NCI-H1694 treated with DMSO at 0.1 percent for 48 hours (cell line): Measurements from ENCODE around the gene SCRT2.
A peak's percentile ranks its signal among the peaks of the same experiment; 100 is the strongest.
"Not testable (repeated sequence)": the region's sequence is repeated elsewhere in the genome, so short reads cannot be mapped to it uniquely, and the experiment has no call there.

Experiments
- DNase-seq: peaks from one replicate; lab custom pipeline; 2025; lab: John Stamatoyannopoulos, UW

SCRT2 gene

DNA sequence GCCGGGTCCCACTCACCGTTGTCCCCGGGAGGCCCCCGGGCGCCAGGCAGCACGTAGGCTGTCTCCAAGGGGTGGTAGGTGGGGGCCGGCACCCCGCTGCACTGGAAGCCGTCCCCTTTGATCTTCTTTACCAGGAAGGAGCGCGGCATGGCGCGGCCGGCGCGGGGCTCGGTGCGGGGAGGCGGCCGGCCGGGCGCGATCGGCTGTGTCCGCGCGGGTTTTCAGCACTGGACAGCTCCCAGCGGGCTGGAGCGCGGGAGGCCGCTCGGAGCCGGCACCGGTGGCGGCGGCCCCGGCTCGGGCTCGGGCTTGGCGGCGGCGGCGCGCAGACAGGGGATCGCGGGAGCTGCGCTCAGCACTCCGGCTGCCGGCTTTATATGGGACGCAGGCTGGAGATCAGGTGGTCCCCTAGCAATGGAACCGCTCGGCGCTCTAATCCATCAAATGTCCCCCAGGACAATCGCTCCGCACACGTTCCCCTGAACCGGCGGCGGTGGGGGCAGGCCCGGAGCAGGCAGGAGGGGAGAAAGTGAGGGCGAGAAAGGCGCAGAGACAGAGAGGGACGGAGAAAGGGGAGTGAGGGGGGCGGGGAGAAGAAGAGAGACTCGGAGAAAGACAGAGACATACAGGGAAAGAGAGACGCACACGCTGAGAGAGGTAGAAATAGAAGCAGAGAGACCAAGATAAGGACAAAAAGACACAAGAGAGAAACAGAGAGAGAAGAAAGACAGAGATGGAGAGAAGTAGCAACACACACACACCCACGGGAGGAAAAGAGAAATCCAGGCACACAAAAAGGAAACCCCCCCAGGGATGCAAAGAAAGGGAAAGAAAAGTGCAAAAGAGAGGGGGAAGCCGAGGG is at the start of gene SCRT2:
TSS of gene SCRT2 (minus strand) at position 350 of the 862 bp plus-strand sequence. CDS start at position 149, 201 bp downstream.
- DNase-seq, result peak; percentile 11

GRCh38 chr20:724797-725196 is 49.2 kb upstream of the SCRT2 start:
- not testable (repeated sequence) for DNase-seq

GRCh38 chr20:723756-724155 is 48.2 kb upstream of the SCRT2 start:
- peak; percentile 64 for DNase-seq

GRCh38 chr20:722822-723644 is 47.4 kb upstream of the SCRT2 start:
- no peak for DNase-seq

- no peak for DNase-seq
These were observed 46.3 kb upstream of the SCRT2 start for GRCh38 chr20:721876-722275.

GRCh38 chr20:719816-720215 is 44.2 kb upstream of the SCRT2 start:
- peak; percentile 2 for DNase-seq

DNA sequence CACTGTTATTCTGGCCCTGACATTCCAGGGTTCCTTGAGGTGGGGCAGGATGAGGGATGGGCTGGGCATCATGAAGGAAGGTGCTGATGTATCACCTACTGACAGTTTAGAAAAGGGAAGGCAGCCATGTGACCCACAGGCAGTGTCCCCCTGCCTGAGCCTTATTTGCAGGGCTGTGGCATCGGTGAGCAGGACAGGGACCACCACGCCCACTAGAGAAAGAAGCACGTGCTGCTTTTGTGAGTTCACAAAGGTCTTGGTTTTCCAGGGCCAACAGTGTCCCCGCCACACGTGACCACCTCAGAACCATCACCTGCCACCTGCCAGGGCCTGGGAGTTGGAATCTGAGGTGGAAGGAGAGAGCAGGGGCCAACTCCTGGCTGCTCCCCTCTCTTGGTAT is 43.5 kb upstream of the SCRT2 start:
- no peak for DNase-seq

DNA sequence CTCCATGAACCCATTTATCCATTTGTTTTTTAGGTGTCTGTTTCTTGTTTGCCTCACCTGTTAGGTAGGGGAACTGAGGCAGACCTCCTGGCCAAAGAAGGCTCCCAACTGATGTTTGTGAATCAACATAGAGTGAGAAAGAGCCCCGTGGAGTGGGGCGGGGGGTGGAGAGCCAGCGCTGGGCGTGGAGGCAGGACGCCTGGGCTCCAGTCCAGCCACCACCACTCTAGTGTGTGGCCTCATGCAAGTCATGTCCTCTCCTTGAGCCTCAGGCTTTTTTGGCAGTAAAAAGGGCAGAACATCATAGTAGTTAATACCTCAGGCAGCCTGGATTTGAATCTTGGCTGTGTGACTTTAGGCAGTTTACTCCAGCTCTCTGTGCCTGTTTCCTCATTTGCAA is 42.2 kb upstream of the SCRT2 start:
- DNase-seq, result no peak

GRCh38 chr20:717271-717670 is 41.7 kb upstream of the SCRT2 start:
- no peak for DNase-seq

- no peak for DNase-seq
These were observed 38.9 kb upstream of the SCRT2 start for GRCh38 chr20:714453-714852.

DNA sequence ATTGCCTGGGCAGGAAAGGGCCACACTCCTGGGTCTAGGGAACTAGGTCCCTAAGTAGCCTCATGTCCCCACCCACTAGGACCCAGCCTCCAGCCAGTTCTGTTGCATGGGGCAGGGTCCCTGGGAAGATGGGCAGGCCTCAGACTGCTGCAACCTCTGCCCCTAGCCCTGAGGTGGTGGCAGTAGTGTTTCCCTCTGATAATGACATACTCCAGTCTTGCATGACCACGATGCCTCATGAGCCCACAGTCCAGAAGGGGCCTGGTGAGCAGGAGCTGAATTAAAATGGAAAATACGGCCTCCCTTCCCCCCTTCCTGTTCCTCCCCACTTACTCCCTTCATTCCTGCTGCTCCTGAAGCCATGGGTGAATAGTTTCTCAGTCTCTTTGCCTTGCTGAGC is 36.0 kb upstream of the SCRT2 start:
- no peak for DNase-seq

GRCh38 chr20:710780-711450 is 35.3 kb upstream of the SCRT2 start:
- DNase-seq, result no peak

DNA sequence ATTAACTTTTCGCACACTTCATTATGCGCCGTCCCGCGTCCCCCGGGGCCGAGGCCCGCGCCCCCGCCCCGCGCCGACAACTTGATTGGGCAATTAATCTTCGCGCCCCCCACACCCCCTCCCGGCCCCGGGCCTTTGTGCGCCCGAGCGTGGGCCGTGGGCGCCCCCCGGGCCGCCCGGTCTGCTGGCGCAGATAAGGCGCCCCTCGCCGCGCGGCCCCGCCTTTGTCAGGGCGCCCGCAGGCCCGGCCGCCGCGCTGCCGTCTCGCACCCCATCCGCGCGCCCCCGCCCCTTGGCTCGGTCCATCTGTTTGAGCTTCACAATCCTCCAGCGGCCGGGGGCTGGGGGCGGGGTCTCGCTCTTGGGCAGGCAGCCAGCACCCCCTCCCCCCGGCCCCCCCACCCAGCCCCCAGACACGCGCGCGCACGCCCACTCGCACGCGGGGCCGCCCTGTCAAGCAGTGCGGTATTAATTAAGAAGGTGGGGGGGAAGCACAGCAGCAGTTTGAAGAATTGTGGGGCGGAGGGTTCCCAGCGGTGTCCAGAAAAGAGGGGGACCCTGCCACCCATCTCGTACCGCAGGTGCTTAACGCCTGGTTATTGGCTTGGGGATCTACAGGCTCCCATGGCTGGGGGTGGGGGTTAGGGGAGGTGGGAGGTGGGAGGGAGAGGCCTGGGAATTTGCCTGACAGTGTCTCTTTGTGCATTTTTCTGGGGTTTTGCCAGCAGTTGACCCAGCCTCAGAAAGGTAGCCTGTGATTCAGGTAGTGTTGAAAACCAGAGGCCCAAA is 34.6 kb upstream of the SCRT2 start:
- DNase-seq, result peak; percentile 11

DNA sequence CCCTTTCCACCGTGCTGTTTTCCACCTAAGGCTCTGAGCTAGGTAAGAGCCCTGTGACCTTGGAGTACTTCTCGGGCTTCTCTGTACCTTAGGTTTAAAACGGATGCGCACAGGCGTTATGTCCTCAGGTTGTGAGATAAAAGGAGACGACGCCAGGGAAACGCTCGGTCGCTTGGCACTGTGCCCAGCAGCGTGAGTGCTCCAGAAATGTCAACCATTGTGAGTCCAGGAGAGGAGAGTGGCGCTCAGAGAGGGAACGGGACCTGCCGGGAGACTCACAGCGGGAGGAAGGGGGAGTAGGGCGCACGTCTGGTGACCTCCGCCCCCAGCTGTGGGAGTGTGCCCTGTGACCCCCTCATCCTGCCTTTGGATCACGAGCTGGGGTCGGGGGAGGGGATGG is 33.8 kb upstream of the SCRT2 start:
- no peak for DNase-seq

- no peak for DNase-seq
These were observed 33.4 kb upstream of the SCRT2 start for GRCh38 chr20:708956-709355.

DNA sequence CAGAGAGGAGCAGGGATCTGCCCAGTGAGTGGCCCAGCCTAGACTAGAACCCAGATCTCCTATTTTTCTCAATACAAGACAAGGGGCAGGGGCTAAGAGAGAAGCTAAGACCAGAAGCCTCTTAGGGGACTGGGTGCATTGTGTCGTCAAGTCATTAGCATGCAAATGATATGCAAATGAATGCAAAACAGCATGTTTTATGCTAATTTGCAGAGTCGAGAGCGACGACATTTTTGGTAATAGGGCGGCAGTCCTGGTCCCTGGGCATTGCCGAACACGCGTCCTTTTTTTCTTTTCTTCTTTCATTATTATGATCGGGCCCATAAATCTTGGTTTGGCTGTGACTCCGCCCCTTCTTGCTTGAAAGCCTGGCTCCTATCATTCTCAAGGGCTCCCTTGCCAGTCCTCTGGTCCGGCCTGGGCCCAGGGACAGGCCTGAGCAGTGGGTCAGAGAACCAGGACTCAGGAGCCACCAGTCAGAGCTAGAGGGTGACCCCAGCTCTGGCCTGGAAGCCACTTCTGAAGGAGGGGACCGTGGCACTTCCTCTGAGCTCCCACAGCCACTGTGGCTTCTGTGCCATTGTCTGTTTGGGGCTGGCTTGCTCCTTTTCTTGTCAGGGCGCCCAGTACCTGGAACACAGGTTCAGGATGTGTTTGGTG is 32.0 kb upstream of the SCRT2 start:
- DNase-seq, result no peak

- no peak for DNase-seq
These were observed 30.8 kb upstream of the SCRT2 start for GRCh38 chr20:706366-706885.

- no peak for DNase-seq
These were observed 29.1 kb upstream of the SCRT2 start for GRCh38 chr20:704726-705125.

DNA sequence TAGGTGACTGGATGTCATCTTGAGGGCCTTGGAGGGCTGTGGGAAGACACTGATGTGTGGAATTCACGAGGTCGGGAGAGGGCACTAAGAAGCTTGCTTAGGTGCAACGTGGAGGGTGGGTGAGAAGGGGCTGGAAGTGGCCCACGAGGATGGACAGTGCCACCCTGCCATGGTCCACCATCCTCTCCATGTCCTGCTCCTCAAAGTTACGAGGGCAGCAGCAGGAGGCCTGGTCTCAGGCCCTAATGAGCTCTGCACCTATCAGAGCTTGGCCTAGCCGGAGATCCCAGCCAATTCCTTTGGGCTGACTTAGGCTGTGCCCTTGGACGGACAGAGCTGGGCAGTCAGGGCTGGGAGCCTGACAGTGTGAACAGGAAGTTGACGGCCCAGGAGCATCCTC is 27.8 kb upstream of the SCRT2 start:
- no peak for DNase-seq

DNA sequence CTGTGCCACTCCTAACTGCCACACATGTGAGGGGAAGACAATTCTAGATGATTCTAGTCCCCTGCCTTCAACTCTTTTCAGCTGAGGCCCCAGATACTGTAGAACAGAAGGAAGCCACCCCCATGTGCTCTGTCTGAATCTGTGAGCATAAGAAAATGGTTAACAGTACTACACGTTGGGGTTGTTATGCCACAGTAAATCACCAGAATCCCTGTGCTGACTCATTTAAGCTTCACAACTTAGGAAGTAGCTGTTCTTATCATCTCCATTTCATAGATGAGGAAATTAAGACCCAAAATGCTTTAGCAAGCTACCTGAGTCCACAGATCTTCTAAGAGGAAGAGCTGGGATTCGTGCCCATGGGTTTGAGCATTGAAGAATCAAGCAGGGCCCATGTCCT is 27.4 kb upstream of the SCRT2 start:
- DNase-seq, result no peak
